RPMI8226 (cell line): ENCODE data around the gene CCL25.
"Not testable (repeated sequence)": the region's sequence is repeated elsewhere in the genome, so short reads cannot be mapped to it uniquely, and the experiment has no call there.

Experiments used
- DNase-seq: peaks from one replicate; pipeline ENCODE4 v3.0.0-alpha.2; 2015

The CCL25 gene

GRCh38 chr19:8088752-8089663 lies 36.4 kb downstream of the CCL25 start:
- DNase-seq, result no peak

- DNase-seq, result no peak
Measured at GRCh38 chr19:8089664-8090601, 37.4 kb downstream of the CCL25 start.

- no peak for DNase-seq
Measured at GRCh38 chr19:8090950-8091349, 38.4 kb downstream of the CCL25 start.

GRCh38 chr19:8093740-8094139 lies 41.2 kb downstream of the CCL25 start:
- DNase-seq, result no peak

- DNase-seq, result no peak
Measured at GRCh38 chr19:8094336-8094735, 41.8 kb downstream of the CCL25 start.

GRCh38 chr19:8095354-8095886 lies 42.9 kb downstream of the CCL25 start:
- no peak for DNase-seq

- peak; percentile 53 for DNase-seq
Measured at GRCh38 chr19:8096071-8096470, 43.5 kb downstream of the CCL25 start.

- no peak for DNase-seq
Measured at GRCh38 chr19:8097198-8097597, 44.6 kb downstream of the CCL25 start.

GRCh38 chr19:8097681-8098567 lies 45.4 kb downstream of the CCL25 start:
- DNase-seq, result no peak

GRCh38 chr19:8101311-8101710 lies 48.8 kb downstream of the CCL25 start:
- no peak for DNase-seq

- not testable (repeated sequence) for DNase-seq
Measured at GRCh38 chr19:8101910-8102309, 49.4 kb downstream of the CCL25 start.

GRCh38 chr19:8105471-8105870 lies 52.9 kb downstream of the CCL25 start:
- DNase-seq, result no peak

- no peak for DNase-seq
Measured at GRCh38 chr19:8107301-8107903, 54.8 kb downstream of the CCL25 start.

- DNase-seq, result no peak
Measured at GRCh38 chr19:8108560-8109445, 56.2 kb downstream of the CCL25 start.

GRCh38 chr19:8109455-8109854 lies 56.9 kb downstream of the CCL25 start:
- DNase-seq, result no peak

- DNase-seq, result no peak
Measured at GRCh38 chr19:8109890-8110662, 57.5 kb downstream of the CCL25 start.

GRCh38 chr19:8110931-8111330 lies 58.4 kb downstream of the CCL25 start:
- no peak for DNase-seq

GRCh38 chr19:8111376-8111775 lies 58.8 kb downstream of the CCL25 start:
- no peak for DNase-seq
